ENCODE measurements around the gene ACACB. TPM values are rescaled to one million over a fixed set of nuclear protein-coding genes. Genes with fewer than 3 reads are reported as not detected.
A peak's percentile ranks its signal among the peaks of the same experiment; 100 is the strongest.

The ACACB gene
- total RNA-seq, 2 experiments from 2014 or later = 21.4 to 23.2 TPM

DNA sequence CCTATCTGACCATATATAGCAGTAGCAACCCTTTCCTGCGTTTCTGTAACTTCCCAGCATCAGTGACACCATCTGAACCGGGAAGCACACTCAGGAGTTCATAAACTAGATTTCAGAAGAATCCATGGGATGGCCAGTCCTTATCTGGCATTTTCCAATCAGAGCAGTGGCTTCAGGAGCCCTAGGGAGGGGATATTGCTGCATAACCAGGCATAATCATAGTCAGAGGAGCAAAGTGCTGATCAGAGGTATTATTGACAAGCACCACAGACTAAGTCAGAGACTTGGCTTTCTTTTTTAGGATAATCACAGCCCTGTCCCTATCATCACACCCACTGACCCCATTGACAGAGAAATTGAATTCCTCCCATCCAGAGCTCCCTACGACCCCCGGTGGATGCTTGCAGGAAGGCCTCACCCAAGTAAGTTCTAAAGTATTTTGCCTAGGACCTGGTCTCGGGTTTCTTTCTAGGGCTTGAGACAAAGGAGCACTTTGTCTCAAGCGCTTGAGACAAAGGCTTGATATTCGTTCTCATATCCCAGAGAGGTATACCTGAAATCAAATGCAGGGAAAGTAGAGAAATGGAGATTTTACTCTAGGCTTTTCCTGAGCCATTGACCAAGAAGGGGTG is 137.6 kb downstream of the ACACB start:
- ATAC-seq (ENCODE audit: low read depth) (no peak), DNase-seq (no peak)
- Mint-ChIP-seq H3K27me3 (no peaks in the 10 kb centered on the region), H3K27ac (no peak overlapping the region), H3K4me1 (peaks cover 2% of the 10 kb centered on the region), H3K4me3 (no peak overlapping the region), H3K9me3 (peaks cover 13% of the 10 kb centered on the region), H3K36me3 (peaks cover 27% of the 10 kb centered on the region)
- POLR2A ChIA-PET = no interaction called here

- peaks cover 13% of the 10 kb centered on the region for H3K9me3 Mint-ChIP-seq
- DNase-seq (no peak), ATAC-seq (ENCODE audit: low read depth) (no peak)
- peaks cover 27% of the 10 kb centered on the region for H3K36me3 Mint-ChIP-seq
- no peak overlapping the region for H3K27ac Mint-ChIP-seq
- POLR2A ChIA-PET = no interaction called here
- peaks cover 2% of the 10 kb centered on the region for H3K4me1 Mint-ChIP-seq
- H3K27me3 Mint-ChIP-seq = no peaks in the 10 kb centered on the region
- H3K4me3 Mint-ChIP-seq = no peak overlapping the region
Measured at GRCh38 chr12:109255377-109255776, 139.0 kb downstream of the ACACB start.

DNA sequence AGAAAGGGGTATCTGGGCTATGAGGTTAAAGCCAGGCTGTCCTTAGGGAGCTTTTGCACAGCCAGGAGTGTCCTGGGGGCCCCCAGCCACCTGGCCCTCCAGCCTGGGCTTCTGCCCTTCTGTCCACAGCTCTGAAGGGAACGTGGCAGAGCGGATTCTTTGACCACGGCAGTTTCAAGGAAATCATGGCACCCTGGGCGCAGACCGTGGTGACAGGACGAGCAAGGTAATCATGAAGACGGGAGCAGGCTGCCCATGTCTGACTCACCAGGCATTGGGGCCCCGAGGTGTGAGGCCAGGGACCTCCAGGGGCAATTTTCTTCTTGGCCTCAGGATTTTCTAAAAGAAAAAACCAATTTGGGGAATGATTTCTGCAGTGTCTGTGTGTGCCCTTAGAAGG is 139.6 kb downstream of the ACACB start:
- DNase-seq = no peak
- Mint-ChIP-seq H3K4me1 (no peaks in the 10 kb centered on the region), H3K9me3 (peaks cover 13% of the 10 kb centered on the region), H3K27me3 (no peaks in the 10 kb centered on the region), H3K4me3 (no peak overlapping the region), H3K36me3 (peaks cover 26% of the 10 kb centered on the region), H3K27ac (no peak overlapping the region)
- POLR2A ChIA-PET = no interaction called here
- ATAC-seq (ENCODE audit: low read depth) = no peak

DNA sequence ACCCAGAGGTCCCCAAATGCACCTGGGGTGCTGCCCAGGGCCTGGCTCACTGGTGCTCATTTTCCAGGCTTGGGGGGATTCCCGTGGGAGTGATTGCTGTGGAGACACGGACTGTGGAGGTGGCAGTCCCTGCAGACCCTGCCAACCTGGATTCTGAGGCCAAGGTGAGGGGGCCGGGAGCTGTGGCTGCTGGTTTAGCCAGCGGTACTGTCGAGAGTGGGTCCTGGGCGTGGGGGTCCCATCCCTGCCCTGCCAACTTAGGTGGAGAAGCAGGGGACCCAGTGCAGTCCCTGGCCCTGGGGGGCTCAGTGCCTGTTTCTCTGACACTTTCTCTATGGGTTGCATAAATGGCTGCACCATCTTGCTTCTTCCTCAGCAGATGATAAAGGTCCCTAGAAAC is 141.8 kb downstream of the ACACB start:
- POLR2A ChIA-PET = no interaction called here
- Mint-ChIP-seq H3K36me3 (peaks cover 22% of the 10 kb centered on the region), H3K9me3 (peaks cover 10% of the 10 kb centered on the region), H3K27me3 (no peaks in the 10 kb centered on the region), H3K4me3 (no peak overlapping the region), H3K27ac (no peak overlapping the region), H3K4me1 (no peaks in the 10 kb centered on the region)
- DNase-seq (no peak), ATAC-seq (ENCODE audit: low read depth) (no peak)

- ATAC-seq (ENCODE audit: low read depth) (no peak), DNase-seq (no peak)
- H3K27me3 Mint-ChIP-seq = no peaks in the 10 kb centered on the region
- POLR2A ChIA-PET = no interaction called here
- peaks cover 7% of the 10 kb centered on the region for H3K9me3 Mint-ChIP-seq
- H3K4me3 Mint-ChIP-seq = no peak overlapping the region
- peaks cover 20% of the 10 kb centered on the region for H3K36me3 Mint-ChIP-seq
- no peak overlapping the region for H3K27ac Mint-ChIP-seq
- H3K4me1 Mint-ChIP-seq = no peaks in the 10 kb centered on the region
Measured at GRCh38 chr12:109258607-109259544, 142.5 kb downstream of the ACACB start.

- no peak for ATAC-seq (ENCODE audit: low read depth)
- Mint-ChIP-seq H3K9me3 (peaks cover 4% of the 10 kb centered on the region), H3K4me1 (no peaks in the 10 kb centered on the region), H3K27me3 (no peaks in the 10 kb centered on the region), H3K4me3 (no peak overlapping the region), H3K27ac (no peak overlapping the region), H3K36me3 (peaks cover 17% of the 10 kb centered on the region)
- no peak for DNase-seq
- POLR2A ChIA-PET = no interaction called here
Measured at GRCh38 chr12:109259545-109259895, 143.1 kb downstream of the ACACB start.

DNA sequence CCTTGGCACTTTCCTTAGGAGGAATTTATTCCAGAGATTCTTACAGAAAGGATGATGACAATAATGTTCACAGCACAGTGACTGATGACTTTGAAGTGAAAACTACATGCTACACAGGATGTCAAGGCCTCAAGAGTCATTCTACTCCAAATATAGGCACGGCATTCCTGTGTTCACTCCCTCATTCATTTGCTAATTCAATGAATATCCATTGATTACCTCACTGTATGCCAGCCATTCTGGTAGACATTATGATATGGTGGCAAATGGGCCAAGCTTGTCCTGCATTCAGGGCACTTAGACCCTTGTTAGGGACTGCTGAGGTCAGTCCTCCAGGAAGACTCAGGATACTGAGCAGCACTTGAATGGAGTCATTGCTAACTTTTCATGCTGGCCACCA is 144.7 kb downstream of the ACACB start:
- H3K27me3 Mint-ChIP-seq = no peaks in the 10 kb centered on the region
- ATAC-seq (ENCODE audit: low read depth) (no peak), DNase-seq (no peak)
- H3K36me3 Mint-ChIP-seq = peaks cover 5% of the 10 kb centered on the region
- H3K9me3 Mint-ChIP-seq = no peaks in the 10 kb centered on the region
- POLR2A ChIA-PET = no interaction called here
- H3K27ac Mint-ChIP-seq = no peak overlapping the region
- no peaks in the 10 kb centered on the region for H3K4me1 Mint-ChIP-seq
- no peak overlapping the region for H3K4me3 Mint-ChIP-seq

- H3K27ac Mint-ChIP-seq = no peak overlapping the region
- no peaks in the 10 kb centered on the region for H3K27me3 Mint-ChIP-seq
- no peaks in the 10 kb centered on the region for H3K4me1 Mint-ChIP-seq
- no peak overlapping the region for H3K4me3 Mint-ChIP-seq
- ATAC-seq (ENCODE audit: low read depth) (no peak), DNase-seq (no peak)
- H3K36me3 Mint-ChIP-seq = peaks cover 5% of the 10 kb centered on the region
- POLR2A ChIA-PET = interaction anchor here (0.6 kb wide), 1 partner anchor 1871 kb away, joined by 3 read pairs; no protein-coding TSS in a partner anchor
- no peaks in the 10 kb centered on the region for H3K9me3 Mint-ChIP-seq
Measured at GRCh38 chr12:109261939-109262338, 145.6 kb downstream of the ACACB start.

- Mint-ChIP-seq H3K4me1 (no peaks in the 10 kb centered on the region), H3K9me3 (no peaks in the 10 kb centered on the region), H3K36me3 (peaks cover 5% of the 10 kb centered on the region), H3K27ac (no peak overlapping the region), H3K27me3 (no peaks in the 10 kb centered on the region), H3K4me3 (no peak overlapping the region)
- ATAC-seq (ENCODE audit: low read depth) (no peak), DNase-seq (no peak)
- POLR2A ChIA-PET = no interaction called here
Measured at GRCh38 chr12:109263439-109263838, 147.1 kb downstream of the ACACB start.

GRCh38 chr12:109264095-109264942 is 147.9 kb downstream of the ACACB start:
- Mint-ChIP-seq H3K27ac (no peak overlapping the region), H3K36me3 (peaks cover 5% of the 10 kb centered on the region)

GRCh38 chr12:109264943-109265650 is 148.7 kb downstream of the ACACB start:
- POLR2A ChIA-PET = no interaction called here

More at GRCh38 chr12:109264095-109264942, 147.9 kb downstream of the ACACB start:
- Mint-ChIP-seq H3K27me3 (no peaks in the 10 kb centered on the region), H3K4me3 (no peak overlapping the region), H3K9me3 (no peaks in the 10 kb centered on the region), H3K4me1 (no peaks in the 10 kb centered on the region)
- POLR2A ChIA-PET = no interaction called here
- DNase-seq (peak; percentile 50), ATAC-seq (ENCODE audit: low read depth) (peak; percentile 45)

GRCh38 chr12:109266106-109266879 is 149.9 kb downstream of the ACACB start:
- H3K27ac Mint-ChIP-seq = no peak overlapping the region
- no peaks in the 10 kb centered on the region for H3K4me1 Mint-ChIP-seq
- POLR2A ChIA-PET = no interaction called here
- H3K9me3 Mint-ChIP-seq = peaks cover 2% of the 10 kb centered on the region
- no peaks in the 10 kb centered on the region for H3K27me3 Mint-ChIP-seq
- DNase-seq = no peak
- H3K4me3 Mint-ChIP-seq = no peak overlapping the region
- H3K36me3 Mint-ChIP-seq = peaks cover 3% of the 10 kb centered on the region
- ATAC-seq (ENCODE audit: low read depth) = no peak

More at GRCh38 chr12:109264943-109265650, 148.7 kb downstream of the ACACB start:
- H3K27me3 Mint-ChIP-seq = no peaks in the 10 kb centered on the region
- H3K4me3 Mint-ChIP-seq = no peak overlapping the region
- no peak overlapping the region for H3K27ac Mint-ChIP-seq
- DNase-seq (no peak), ATAC-seq (ENCODE audit: low read depth) (no peak)
- H3K4me1 Mint-ChIP-seq = no peaks in the 10 kb centered on the region
- H3K36me3 Mint-ChIP-seq = peaks cover 5% of the 10 kb centered on the region
- H3K9me3 Mint-ChIP-seq = no peaks in the 10 kb centered on the region

Data from activated naive CD8-positive, alpha-beta T cell treated with anti-CD3 and anti-CD28 coated beads, Interleukin-2, amount 10 ng/mL, durations not matched to agents 7 days and 5 days (primary cell).